ENCODE results near the gene FUCA2.

- TF ChIP-seq CTCF (IDR thresholded peaks at IDR 0.05) = no peak
- TF ChIP-seq POLR2AphosphoS5 (IDR thresholded peaks at IDR 0.05; ENCODE audit: insufficient read depth in 1 of 2, low read depth in 1 of 2) = no peak
- no peak for TF ChIP-seq POLR2A (IDR thresholded peaks at IDR 0.05)
These were observed 26.9 kb upstream of the FUCA2 start for GRCh38 chr6:143538374-143538773.

Measured in vagina (tissue), 2 donors.